Urinary bladder (tissue), 4 donors: ENCODE data around the gene BRCA1. TPM values are rescaled to one million over a fixed set of nuclear protein-coding genes. Genes with fewer than 3 reads are reported as not detected.
"Not testable (repeated sequence)": the region's sequence is repeated elsewhere in the genome, so short reads cannot be mapped to it uniquely, and the experiment has no call there.

Source experiments
- DNase-seq: peaks from one replicate; pipeline ENCODE4 v3.0.0-alpha.2; 2015; ENCODE audit errors: extremely low spot score
- H3K27ac ChIP-seq: one replicate; pipeline ENCODE4 v1.5.1; 2013; ENCODE audit warnings: low read depth, mild to moderate bottlenecking, moderate library complexity
- H3K36me3 ChIP-seq: one replicate; pipeline ENCODE4 v1.6.1; 2013; ENCODE audit warnings: mild to moderate bottlenecking, moderate library complexity; ENCODE audit not compliant: insufficient read depth
- H3K4me1 ChIP-seq: one replicate; pipeline ENCODE4 v1.6.1; 2013; ENCODE audit warnings: mild to moderate bottlenecking, moderate library complexity; ENCODE audit not compliant: insufficient read depth
- H3K4me3 ChIP-seq: one replicate; pipeline ENCODE4 v1.5.1; 2013; ENCODE audit warnings: low read depth, low read length
- WGBS: extraction: QIAGEN DNeasy Blood & Tissue Kit; methylation state at CpG from one replicate; pipeline ENCODE4 v1.1.7; 2013; 5-methylcytosine and 5-hydroxymethylcytosine counted together
- polyA plus RNA-seq: library from polyadenylated mRNA; stranded (reverse); fragments of 200-250 nt; gene quantifications from one replicate; pipeline ENCODE4 v1.2.3, GENCODE V29; 2013
- total RNA-seq: library from RNA; depleted of rRNA; stranded (reverse); fragments of >200 nt; gene quantifications from one replicate; pipeline ENCODE4 v1.2.3, GENCODE V29; 2014
- donor health status: healthy with polysubstance abuse.
- donor health status: healthy.

The BRCA1 gene
- total and polyA plus RNA-seq, 2 donors = 3.5 to 23.3 TPM

DNA sequence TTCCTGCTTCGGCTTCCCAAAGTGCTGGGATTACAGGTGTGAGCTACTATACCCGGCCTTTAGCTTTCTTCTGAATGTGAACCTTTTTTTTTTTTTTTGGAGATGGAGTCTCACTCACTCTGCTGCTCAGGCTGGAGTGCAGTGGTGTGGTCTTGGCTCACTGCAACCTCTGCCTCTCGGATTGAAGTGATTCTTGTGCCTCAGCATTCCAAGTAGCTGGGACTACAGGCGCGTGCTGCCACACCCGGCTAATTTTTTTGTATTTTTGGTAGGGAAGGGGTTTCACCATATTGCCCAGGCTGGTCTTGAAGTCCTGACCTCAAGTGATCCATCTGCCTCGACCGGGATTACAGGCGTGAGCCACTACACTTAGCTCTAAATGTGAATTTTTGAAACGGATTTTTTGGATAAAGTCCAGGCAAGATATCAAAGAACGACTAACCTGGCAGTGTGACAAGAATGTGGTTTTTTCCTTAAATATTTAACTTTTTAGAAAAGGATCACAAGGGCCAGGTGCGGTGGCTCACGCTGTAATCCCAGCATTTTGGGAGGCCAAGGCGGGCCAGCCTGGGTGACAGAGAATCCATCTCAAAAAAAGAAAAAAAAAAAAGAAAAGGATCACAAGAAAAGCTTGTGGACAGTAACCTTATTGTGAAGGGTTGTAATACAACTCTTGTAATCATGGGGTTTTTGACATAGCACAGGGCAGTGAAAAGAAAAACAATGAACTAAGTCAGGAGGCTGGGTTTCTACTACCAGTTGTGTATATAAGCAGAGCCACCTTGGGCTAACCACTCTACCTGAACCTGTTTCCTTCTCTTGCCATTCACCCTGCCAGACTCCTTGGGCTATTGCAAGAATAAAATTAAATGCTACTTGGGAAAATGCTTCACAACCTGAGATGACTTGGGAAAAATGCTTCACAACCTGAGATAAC lies 6.2 kb downstream of the BRCA1 start:
- H3K4me3 ChIP-seq = no peak overlapping the region
- DNase-seq = no peak
- no peaks in the 10 kb centered on the region for H3K36me3 ChIP-seq
- no peaks in the 10 kb centered on the region for H3K4me1 ChIP-seq
- WGBS = 55% methylated on average over 14 of the region's 14 CpGs
- H3K27ac ChIP-seq = no peak overlapping the region

DNA sequence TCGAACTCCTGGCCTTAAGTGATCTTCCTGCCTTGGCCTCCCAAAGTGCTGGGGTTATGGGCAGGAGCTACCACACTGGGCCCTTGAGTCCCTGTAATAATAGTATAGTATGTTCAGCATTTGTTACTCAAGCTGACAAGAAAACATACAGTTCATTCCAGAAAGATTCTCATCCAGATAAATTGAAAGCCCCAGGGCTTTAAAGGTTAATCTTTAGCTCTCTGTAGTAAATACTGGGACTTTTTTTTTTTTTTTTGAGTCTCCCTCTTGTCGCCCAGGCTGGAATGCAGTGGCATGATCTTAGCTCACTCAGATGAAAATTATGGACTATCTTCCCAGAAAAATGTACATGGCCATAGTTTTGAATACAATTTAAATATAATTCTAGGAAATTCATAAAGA lies 11.0 kb downstream of the BRCA1 start:
- no peak for DNase-seq
- Histone ChIP-seq H3K36me3 (no peaks in the 10 kb centered on the region), H3K27ac (no peak overlapping the region), H3K4me1 (no peaks in the 10 kb centered on the region), H3K4me3 (no peak overlapping the region)
- 71% methylated on average over 2 of the region's 2 CpGs for WGBS

DNA sequence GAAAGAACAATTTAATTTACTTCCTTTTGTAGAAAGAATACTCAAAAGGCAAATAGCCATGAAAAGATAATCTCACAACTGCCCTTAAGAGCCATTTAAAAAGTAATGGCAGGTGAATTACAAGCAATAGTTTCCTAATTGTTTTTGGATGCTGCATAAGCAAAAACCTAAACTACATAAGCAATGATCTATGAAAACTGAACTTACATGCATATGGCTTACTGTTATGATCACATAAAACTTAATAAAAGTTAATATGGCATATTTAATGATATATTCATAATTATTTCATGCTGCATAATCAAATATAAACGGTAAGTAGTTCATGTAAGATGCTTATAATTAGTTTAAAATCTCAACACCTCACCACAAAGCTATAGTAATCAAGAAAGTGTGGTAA lies 18.6 kb downstream of the BRCA1 start:
- 95% methylated on average over 1 of the region's 1 CpG for WGBS
- Histone ChIP-seq H3K4me1 (no peaks in the 10 kb centered on the region), H3K4me3 (no peak overlapping the region), H3K27ac (no peak overlapping the region), H3K36me3 (no peaks in the 10 kb centered on the region)
- DNase-seq = no peak

DNA sequence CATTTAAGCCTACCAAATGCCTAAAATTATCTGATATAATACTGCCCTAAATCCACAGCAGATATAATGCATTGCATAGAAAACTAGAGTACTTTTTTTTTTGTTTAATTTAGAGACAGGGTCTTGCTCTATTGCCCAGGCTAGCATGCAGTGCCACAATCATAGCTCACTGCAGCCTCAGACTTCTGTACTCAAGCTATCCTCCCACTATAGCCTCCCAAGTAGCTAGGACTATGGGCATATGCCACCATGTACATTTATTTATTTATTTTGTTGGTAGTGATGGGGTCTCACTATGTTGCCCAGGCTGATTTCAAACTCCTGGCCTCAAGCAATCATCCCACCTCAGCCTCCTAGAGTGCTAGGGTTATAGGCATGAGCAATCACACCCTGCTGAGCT lies 20.0 kb downstream of the BRCA1 start:
- Histone ChIP-seq H3K27ac (no peak overlapping the region), H3K4me1 (no peaks in the 10 kb centered on the region), H3K4me3 (no peak overlapping the region), H3K36me3 (no peaks in the 10 kb centered on the region)
- no peak for DNase-seq

DNA sequence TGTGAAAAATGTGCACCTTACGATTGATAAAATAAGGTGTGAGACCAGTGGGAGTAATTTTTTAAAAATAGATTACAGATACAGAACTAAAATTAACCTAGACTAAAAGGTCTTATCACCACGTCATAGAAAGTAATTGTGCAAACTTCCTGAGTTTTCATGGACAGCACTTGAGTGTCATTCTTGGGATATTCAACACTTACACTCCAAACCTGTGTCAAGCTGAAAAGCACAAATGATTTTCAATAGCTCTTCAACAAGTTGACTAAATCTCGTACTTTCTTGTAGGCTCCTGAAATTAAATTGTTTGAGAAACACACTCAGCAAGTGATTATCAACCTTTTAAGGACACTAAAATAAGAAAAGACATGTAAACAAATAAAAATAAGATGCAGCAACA lies 20.5 kb downstream of the BRCA1 start:
- 90% methylated on average over 3 of the region's 3 CpGs for WGBS
- H3K36me3 ChIP-seq = no peaks in the 10 kb centered on the region
- H3K4me1 ChIP-seq = no peaks in the 10 kb centered on the region
- no peak overlapping the region for H3K4me3 ChIP-seq
- H3K27ac ChIP-seq = no peak overlapping the region
- DNase-seq = no peak

DNA sequence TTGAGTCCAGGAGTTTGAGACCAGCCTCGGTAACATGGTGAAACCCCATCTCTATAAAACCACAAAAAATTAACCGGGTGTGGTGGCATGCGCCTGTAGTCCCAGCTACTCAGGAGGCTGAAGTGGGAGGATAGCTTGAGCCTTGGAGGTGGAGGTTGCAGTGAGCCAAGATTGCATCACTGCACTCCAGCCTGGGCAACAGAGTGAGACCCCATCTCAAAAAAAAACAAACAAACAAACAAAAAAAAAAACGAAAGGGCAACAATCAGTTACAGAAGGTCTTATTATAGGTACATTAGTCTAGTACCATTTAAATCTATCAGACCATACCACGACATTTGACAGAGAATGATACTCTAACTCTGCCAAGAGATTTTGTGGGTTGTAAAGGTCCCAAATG lies 29.8 kb downstream of the BRCA1 start:
- H3K4me1 ChIP-seq, H3K36me3 ChIP-seq, H3K4me3 ChIP-seq, H3K27ac ChIP-seq, DNase-seq: not testable (repeated sequence)
- WGBS = 89% methylated on average over 5 of the region's 5 CpGs

DNA sequence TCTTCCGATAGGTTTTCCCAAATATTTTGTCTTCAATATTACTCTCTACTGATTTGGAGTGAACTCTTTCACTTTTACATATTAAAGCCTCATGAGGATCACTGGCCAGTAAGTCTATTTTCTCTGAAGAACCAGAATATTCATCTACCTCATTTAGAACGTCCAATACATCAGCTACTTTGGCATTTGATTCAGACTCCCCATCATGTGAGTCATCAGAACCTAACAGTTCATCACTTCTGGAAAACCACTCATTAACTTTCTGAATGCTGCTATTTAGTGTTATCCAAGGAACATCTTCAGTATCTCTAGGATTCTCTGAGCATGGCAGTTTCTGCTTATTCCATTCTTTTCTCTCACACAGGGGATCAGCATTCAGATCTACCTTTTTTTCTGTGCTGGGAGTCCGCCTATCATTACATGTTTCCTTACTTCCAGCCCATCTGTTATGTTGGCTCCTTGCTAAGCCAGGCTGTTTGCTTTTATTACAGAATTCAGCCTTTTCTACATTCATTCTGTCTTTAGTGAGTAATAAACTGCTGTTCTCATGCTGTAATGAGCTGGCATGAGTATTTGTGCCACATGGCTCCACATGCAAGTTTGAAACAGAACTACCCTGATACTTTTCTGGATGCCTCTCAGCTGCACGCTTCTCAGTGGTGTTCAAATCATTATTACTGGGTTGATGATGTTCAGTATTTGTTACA lies 30.9 kb downstream of the BRCA1 start:
- H3K27ac ChIP-seq = no peak overlapping the region

DNA sequence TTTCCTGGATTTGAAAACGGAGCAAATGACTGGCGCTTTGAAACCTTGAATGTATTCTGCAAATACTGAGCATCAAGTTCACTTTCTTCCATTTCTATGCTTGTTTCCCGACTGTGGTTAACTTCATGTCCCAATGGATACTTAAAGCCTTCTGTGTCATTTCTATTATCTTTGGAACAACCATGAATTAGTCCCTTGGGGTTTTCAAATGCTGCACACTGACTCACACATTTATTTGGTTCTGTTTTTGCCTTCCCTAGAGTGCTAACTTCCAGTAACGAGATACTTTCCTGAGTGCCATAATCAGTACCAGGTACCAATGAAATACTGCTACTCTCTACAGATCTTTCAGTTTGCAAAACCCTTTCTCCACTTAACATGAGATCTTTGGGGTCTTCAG lies 32.3 kb downstream of the BRCA1 start:
- H3K4me3 ChIP-seq = no peak overlapping the region
- no peaks in the 10 kb centered on the region for H3K4me1 ChIP-seq
- WGBS = 64% methylated on average over 4 of the region's 4 CpGs
- H3K27ac ChIP-seq = no peak overlapping the region
- DNase-seq = no peak
- no peaks in the 10 kb centered on the region for H3K36me3 ChIP-seq

More for the DNA sequence above, 30.9 kb downstream of the BRCA1 start:
- Histone ChIP-seq H3K4me1 (no peaks in the 10 kb centered on the region), H3K4me3 (no peak overlapping the region), H3K36me3 (no peaks in the 10 kb centered on the region)
- 93% methylated on average over 4 of the region's 4 CpGs for WGBS
- DNase-seq = no peak

DNA sequence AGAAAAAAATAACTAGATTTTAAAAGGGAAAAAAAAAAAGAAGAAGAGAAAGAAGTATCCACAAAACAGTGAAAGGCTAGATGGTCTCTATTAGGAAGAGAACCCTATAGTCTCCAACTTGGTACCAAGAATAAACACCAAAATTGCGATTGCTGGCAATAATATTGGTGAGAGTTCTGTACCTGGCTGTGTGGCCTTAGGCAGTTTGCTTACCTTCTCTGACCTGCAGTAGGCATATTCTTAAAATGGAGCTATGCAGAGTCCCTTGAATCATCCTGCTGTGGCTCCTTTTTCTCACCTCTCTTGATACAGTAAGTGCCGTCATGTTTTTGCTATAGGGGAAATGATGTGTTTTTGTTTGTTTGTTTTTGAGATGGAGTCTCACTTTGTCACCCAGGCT lies 35.1 kb downstream of the BRCA1 start:
- H3K4me3 ChIP-seq = no peak overlapping the region
- no peak overlapping the region for H3K27ac ChIP-seq
- no peak for DNase-seq
- H3K36me3 ChIP-seq = peaks cover 2% of the 10 kb centered on the region
- H3K4me1 ChIP-seq = no peaks in the 10 kb centered on the region
- WGBS = 97% methylated on average over 2 of the region's 2 CpGs

DNA sequence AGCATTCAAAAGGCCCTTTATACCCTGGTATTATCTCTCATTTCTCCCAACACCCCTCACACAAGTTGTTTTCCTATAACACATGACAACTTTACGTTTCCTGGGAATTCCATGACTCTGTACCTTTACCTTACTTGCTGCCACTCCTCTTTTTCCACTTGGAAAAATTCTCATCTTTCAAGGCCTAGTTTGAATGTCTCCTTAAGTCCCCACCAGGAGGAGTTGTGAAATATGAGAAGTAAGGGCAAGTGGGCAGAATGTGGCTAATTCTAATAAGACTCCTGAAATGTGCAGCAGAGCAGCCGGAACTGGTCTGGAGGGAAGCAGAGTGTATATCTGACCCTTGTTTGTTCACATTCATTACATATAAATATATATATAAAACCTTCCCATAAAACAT lies 39.7 kb downstream of the BRCA1 start:
- no peak for DNase-seq
- peaks cover 2% of the 10 kb centered on the region for H3K36me3 ChIP-seq
- H3K4me3 ChIP-seq = no peak overlapping the region
- WGBS = 84% methylated on average over 2 of the region's 2 CpGs
- H3K4me1 ChIP-seq = no peaks in the 10 kb centered on the region
- H3K27ac ChIP-seq = no peak overlapping the region

DNA sequence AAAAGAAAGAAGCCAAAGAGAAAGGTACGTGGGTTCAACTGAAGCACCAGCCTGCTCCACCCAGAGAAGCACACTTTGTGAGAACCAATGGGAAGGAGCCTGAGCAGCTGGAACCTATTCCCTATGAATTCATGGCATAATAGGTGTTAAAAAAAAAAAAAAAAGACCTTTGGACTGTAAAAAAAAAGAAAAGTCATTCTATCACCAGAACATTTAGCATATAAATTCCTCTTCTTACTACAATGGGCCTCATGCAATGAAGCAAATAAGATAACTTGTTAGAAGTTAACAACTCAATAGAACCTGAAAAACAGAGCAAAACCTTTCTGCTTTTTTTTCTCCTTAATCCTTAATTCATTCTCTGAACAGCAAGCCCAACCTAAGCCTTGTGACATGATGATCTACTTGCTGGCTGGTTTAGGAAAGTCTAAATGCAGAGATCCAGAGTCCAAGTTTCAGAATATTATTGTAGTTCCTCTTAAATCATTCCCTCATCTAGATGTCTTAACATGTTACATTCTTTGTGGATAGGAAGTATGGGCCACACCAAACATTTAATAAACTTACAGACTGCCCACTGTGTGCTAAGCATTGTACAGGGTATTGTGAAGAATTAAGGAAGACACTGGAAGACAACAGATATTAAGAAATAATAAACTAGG lies 45.4 kb downstream of the BRCA1 start:
- Histone ChIP-seq H3K36me3 (no peaks in the 10 kb centered on the region), H3K4me3 (no peak overlapping the region), H3K4me1 (no peaks in the 10 kb centered on the region), H3K27ac (no peak overlapping the region)
- WGBS = 82% methylated on average over 1 of the region's 1 CpG
- DNase-seq = no peak

DNA sequence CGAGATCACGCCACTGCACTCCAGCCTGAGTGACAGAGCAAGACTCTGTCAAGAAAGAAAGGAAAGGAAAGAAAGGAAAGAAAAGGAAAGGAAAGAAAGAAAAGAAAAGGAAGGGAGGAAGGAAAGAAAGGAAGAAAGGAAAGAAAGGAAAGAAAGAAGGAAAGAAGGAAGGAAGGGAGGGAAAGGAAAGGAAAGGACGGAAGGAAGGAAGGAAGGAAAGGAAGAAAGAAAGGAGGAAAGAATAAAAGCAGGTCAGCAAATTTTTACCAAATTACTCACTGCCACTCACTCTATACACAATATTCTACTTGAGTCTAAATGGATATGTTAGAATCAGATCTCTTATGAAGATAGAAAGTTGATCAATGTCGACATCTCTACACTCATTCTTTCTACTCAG lies 50.3 kb downstream of the BRCA1 start:
- DNase-seq = no peak
- no peaks in the 10 kb centered on the region for H3K36me3 ChIP-seq
- H3K4me3 ChIP-seq = no peak overlapping the region
- H3K27ac ChIP-seq = no peak overlapping the region
- WGBS = 92% methylated on average over 4 of the region's 4 CpGs
- no peaks in the 10 kb centered on the region for H3K4me1 ChIP-seq

DNA sequence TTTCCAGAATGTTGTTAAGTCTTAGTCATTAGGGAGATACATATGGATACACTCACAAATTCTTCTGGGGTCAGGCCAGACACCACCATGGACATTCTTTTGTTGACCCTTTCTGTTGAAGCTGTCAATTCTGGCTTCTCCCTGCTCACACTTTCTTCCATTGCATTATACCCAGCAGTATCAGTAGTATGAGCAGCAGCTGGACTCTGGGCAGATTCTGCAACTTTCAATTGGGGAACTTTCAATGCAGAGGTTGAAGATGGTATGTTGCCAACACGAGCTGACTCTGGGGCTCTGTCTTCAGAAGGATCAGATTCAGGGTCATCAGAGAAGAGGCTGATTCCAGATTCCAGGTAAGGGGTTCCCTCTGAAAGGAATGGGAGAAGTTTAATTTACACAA lies 54.3 kb downstream of the BRCA1 start:
- 80% methylated on average over 1 of the region's 1 CpG for WGBS
- DNase-seq = no peak
- H3K36me3 ChIP-seq = no peaks in the 10 kb centered on the region
- H3K4me1 ChIP-seq = no peaks in the 10 kb centered on the region
- H3K4me3 ChIP-seq = no peak overlapping the region
- H3K27ac ChIP-seq = no peak overlapping the region

DNA sequence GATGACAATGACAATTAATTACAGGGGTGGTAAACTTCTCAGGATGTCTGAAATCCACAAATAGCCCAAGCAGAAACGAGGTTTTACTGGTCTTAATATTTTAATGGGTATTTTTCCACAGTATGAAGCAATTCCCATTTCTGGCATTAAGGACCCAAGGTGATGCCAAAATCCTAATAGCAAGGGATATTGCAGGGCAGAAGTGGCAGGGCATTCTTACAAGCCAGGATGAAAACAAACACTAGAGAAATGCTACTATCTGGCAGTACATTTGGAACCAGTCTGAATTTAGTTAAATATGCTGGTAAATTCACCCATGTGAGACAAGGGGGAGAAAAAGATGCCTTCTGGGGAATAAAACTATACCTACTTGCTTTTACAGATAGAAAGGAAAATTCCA lies 54.9 kb downstream of the BRCA1 start:
- Histone ChIP-seq H3K36me3 (no peaks in the 10 kb centered on the region), H3K27ac (no peak overlapping the region), H3K4me3 (no peak overlapping the region), H3K4me1 (no peaks in the 10 kb centered on the region)
- no peak for DNase-seq
- WGBS = 83% methylated on average over 1 of the region's 1 CpG
